Mucosa of gallbladder (tissue), 1 donor: ENCODE data around the gene TNFRSF25. TPM values are rescaled to one million over a fixed set of nuclear protein-coding genes. Genes with fewer than 3 reads are reported as not detected.
A peak's percentile ranks its signal among the peaks of the same experiment; 100 is the strongest.
"Not testable (repeated sequence)": the region's sequence is repeated elsewhere in the genome, so short reads cannot be mapped to it uniquely, and the experiment has no call there.

Experiments
- DNase-seq: peaks from one replicate; pipeline ENCODE4 v3.0.0-alpha.2; 2020; ENCODE audit warnings: low spot score
- total RNA-seq: library from RNA; stranded (reverse); gene quantifications from one replicate; pipeline ENCODE4 v1.2.1, GENCODE V29; 2021
- donor health status: DM: no; HTN: no; CAD: no.

The TNFRSF25 gene
- total RNA-seq, 1 donor from 2014 or later, result 20.6 TPM

DNA sequence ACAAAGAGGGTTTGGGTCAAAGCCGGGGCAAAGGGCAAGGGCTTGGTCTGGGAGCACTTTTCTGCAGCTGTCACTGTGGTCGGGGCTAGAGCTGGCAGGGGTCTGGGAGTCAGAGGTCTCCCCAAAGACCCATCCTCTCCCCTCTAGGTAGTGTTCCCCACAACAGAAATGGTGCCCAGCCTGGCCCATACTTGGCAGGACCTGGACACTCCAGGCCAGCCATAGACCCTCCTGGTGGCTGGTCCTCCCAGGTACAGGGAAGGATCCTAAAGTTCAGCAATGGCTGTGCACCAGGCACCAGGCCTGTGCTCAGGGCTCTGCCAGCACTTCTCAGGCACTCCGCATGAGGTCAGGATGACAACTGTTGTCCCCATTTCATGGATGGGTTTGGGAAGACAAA is 30.4 kb downstream of the TNFRSF25 start:
- DNase-seq, result no peak

DNA sequence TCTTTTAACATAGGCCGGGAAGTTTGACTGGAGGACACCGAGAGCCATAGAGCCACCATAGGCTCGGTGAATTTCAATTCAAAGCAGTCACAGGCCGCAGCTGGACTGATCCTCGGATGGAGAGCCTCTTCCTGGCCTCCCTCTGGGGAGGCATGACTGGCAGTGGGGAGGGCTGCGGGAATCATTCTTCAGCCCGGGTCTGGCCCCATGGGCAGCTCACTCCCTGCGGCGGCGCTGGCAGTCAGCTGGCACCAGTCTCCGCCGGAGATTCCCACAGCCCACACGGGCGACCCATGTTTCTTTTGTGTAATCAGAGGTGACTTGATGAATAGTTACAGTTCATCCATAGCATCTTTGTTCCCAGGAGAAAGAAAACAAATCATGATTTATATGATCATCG is 30.8 kb downstream of the TNFRSF25 start:
- DNase-seq, result no peak

DNA sequence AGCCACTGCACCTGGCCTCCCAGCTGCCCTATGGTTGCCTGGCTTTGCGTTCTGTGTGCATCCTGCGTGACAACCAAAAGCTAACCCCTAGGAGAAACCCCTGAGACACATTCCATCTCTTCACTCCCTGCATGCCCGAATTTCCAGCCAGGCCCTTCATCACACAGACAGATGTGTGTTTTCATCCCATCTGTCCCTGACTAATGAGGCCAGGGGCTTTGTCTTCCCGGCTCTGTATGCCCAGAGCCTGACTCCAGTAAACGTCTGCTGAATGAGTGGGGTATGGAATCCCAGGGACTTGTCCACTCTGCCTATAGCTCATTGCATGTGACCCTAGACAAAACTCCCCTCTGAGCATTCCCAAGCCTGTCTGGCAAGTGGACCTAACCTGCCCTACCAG is 31.8 kb downstream of the TNFRSF25 start:
- no peak for DNase-seq

DNA sequence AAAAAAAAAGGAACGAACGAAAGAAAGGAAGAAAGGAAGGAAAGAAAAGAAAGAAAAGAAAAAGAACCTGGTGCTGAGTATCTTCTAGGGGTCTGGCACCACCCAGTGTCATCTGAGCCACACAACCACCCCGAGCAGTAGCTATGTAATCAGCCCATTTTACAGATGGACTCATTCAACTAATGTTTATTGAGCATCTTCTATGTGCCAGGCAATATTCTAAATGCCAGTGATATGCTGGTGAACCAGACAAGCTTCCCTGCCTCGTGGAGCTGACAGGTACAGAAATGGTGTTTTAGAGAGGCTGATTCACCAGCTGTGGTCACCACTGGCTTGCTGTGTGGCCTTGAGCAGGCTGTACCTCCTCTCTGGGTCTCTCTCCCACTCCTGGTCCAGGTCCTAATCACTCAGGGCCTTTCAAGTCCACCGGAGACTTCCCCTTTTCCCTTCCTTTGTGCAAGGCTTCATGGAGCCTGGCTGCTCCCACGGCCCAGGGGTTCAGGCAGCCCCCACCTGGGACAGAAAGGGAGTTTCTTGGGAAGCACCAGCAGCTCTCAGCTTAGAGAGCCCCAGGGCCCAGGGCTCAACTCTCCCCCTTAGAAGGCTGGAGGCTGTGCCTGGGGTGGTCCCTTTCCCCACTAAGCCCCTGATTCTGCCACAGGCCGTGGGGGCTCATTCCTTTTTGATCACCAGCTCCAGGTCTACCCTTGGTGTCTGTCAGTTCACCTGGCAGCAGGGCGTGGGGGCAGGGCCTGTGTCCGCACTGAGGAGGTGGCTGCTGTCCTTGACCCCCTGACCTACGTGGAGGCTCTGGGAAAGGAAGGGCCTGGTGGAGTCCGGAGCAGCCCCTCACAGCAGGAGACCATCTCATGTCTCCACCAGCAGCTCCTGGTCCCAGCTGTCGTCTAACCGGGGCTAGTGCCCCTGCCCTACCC is 34.1 kb downstream of the TNFRSF25 start:
- DNase-seq, result not testable (repeated sequence)

DNA sequence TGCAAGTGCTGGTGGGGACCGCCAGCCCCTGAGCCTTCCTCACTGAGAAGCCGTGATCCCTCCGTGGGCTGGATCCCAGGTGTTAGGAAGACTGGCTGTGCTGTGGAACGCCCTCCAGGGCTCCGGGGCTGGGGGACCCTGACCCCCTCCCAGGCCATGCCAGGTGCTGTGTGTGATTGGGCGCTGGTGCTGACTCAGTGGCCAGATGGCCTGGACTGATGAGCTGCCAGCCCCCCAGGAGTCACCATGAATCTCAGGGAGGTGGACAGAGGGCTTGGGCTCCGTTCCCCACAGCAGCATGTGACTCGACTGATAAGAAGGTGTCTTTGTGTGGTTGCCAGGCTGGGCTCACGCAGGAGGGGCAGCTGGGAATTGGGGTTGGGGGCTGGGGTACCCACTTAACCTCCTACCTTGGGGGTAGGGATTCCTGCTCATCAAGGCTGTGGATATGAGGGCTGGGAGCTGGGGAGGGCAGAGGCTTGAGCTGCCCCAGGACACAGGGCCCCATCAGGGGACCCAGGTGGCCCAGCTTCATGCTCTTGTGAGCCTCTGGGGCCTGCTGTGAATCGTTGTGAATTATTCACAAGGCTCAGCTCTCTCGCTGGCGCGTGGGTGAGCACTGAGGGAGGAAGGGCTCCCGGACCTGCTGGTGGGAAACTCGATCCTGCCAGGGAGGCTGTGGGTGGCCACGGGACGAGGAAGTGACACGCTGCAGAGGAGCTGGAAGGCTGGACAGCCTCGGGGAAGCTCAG is 36.1 kb downstream of the TNFRSF25 start:
- not testable (repeated sequence) for DNase-seq

DNA sequence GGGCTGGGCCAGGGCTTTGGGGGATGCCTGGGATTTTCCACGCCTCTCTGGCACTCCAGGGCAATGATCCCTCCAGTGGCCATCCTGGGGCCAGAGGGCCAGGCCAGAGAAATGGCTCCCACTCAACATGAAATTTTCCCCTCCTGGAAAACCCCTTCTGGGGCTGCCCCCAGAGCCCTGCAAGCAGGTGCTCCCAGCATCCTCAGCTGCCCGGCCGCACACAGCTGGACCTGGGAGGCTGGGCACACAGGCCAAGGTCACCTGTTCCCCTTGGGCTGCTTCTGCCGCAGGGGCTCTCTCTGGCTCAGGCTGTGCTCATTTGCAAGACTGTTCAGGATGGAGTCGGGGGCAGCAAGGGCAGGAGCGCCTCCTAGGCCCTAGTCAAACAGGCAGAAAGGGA is 37.5 kb downstream of the TNFRSF25 start:
- DNase-seq, result not testable (repeated sequence)

DNA sequence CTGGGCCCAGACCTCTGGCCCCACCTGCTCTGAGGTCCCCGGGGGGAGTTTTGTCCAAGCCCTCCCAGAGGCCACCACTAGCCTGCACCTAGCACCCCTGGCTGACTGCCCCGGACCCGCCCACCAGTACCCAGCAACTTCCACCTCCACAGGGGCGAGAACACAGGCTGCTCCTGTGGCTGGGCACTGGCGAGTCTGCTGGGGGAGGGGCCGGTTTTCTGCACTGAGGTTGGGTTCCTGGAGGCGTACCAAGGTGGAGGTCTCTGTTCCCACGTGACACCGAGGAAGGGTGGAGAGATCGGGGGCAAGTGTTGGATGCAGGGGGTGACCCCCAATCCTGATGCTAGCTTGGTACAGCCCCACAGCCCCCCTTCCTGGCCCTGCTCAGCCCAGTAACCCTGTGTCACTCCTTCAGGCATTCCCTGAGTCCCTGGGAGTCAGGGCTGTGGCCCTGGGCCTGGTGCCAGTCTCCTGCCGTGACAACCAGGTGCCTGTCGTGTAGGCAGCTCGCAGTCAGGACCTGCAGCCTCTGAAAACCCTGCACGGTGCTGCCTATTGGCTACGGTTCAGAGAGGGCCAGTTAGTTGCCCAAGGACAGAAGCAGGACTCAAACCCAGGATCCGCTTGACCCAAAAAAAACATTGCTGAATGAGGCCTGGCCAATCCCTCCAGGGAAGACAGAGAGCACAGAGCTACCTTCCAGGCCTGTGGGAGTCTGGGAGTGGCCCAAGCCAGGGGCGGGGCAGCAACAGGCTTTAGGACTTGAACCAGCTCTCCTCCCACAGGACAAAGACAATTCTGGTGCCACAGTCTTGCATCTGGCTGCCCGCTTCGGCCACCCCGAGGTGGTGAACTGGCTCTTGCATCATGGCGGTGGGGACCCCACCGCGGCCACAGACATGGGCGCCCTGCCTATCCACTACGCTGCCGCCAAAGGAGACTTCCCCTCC is 38.3 kb downstream of the TNFRSF25 start:
- DNase-seq, result peak; percentile 60

DNA sequence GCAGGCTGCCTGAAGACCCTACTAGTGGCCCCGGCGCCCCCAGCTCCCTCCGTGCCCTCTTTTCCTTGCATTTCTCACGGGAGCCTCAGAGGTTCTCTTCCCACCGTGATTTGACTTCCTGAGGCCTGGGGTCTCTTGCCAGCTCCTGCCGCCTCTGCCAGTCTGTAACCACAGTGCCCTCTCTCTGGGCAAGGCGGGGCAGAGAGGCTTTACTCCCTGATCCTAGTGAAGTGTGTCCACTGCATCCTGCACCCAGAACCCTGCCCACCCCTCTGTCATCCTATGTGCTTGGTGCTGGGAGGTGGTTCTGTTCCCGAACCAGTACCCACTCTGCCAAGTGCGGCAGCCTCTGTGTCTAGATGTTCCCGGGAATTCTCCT is 39.0 kb downstream of the TNFRSF25 start:
- no peak for DNase-seq

DNA sequence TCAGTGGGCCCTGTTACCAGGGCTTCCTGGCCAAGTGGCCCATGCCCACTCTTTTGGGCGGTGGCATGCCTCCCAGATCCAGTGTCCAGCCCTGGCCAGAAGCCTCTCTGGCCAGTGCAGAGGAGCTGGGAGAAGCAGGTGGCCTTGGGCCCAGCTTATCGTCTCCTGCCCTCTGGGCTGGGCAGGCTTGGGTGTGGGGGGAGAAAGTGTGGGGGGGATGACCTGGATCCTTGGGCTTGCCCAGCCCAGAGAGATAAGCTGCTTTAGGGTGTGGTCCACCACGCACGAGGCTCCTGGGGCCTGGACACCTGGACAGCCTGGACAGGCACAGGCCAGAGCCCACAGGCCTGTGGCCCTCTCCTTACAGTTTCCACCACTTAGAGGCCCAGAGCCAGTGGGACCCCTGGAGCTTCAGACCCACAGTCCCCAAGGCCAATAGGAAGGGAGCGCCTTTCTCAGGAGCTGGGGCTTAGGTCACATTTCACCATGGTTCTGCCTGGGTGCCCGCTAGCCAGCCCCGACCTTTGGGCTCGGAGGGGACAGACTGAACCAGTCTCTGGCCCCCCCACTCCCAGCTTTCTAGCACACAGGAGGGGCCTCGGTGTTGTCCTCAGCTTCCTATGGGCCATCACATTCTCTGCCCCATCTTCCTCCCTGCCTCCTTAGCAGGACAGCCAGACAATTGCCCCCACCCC is 39.5 kb downstream of the TNFRSF25 start:
- DNase-seq, result no peak

DNA sequence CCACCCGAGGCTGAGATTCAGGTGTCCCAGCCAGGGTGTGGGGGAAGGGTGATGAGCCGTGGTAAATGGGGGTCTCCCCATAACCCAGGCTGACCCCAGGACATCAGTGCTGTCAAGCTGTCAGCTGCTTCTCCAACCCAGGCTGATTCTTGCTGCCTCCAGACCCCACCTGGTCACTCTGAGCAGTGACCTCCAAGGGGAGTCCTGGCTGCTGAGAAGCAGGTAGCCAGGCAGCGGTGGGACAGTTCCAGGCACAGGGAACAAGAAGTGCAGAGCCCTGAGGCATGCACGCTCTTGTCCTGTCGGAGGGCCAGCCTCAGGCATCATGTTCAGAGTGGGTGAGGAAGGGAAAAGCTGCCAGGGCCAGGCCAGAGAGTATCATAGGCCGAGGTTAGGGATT is 40.3 kb downstream of the TNFRSF25 start:
- no peak for DNase-seq

DNA sequence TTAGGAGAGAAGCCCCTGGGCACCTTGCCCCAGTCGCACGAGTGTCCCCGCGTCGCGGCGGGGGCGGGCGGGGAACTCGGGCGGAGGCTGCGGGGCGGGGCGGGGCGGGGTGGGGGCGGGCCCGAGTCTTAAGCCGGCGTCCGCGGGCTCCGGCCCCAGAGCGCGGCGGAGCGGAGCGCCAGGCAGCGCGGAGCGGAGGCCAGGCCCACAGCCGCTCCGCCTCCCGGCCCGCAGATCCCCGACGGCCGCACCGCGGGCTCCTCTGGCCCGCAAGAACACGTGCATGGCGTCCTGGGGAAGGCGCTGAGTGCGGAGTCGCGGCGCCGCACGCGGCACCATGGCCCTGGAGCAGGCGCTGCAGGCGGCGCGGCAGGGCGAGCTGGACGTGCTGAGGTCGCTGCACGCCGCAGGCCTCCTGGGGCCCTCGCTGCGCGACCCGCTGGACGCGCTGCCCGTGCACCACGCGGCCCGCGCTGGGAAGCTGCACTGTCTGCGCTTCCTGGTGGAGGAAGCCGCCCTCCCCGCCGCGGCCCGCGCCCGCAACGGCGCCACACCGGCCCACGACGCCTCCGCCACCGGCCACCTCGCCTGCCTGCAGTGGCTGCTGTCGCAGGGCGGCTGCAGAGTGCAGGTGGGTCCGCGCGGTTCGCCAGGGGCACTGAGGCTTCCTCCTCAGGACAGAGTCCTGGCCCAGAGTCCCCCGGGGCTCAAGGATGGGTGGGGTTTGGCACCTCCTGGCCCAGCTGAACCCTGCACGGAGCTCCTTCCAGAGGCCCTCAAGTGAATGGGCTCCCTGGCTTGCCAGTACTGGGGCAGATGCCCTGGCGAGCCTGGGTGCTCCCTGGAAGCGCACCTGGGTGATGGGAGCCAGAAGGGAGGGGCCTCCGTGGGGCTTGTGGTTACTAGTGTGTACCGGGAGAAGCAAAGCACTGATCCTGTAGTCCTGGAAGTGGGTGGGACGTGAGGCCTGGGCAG is 41.1 kb downstream of the TNFRSF25 start, which contains the start of gene ESPN:
Gene ESPN, plus strand, starts transcription at position 158 of the 975 bp plus-strand sequence. Its CDS starts 180 bp downstream, at position 338.
- no peak for DNase-seq

DNA sequence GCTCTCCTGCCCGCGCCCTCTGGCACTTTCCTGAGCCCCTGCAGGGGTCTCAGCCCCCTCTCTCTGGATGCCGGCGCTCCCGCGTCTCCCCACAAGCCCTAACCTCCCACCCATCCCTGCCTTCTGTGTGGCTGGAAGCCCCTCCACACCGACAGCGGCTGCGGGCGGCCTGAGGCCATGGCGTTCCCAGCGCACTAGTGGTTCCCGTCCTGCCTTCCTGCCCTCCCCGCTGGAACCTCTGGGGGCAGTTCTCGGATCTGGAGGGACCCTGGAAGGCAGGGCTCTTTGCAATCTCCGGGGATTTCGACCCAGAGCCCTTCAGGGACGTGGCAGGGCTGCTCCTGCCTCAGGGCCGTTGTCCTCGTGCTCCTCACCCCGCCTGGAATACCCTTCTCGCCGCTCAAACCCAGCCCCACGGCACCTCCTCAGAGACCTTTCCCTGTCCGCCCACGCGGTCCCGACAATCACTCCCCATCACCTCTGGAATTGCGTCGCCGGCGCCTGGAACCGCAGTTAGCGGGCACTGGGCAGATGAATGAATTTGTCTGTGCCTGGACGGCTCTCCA is 41.9 kb downstream of the TNFRSF25 start:
- no peak for DNase-seq

DNA sequence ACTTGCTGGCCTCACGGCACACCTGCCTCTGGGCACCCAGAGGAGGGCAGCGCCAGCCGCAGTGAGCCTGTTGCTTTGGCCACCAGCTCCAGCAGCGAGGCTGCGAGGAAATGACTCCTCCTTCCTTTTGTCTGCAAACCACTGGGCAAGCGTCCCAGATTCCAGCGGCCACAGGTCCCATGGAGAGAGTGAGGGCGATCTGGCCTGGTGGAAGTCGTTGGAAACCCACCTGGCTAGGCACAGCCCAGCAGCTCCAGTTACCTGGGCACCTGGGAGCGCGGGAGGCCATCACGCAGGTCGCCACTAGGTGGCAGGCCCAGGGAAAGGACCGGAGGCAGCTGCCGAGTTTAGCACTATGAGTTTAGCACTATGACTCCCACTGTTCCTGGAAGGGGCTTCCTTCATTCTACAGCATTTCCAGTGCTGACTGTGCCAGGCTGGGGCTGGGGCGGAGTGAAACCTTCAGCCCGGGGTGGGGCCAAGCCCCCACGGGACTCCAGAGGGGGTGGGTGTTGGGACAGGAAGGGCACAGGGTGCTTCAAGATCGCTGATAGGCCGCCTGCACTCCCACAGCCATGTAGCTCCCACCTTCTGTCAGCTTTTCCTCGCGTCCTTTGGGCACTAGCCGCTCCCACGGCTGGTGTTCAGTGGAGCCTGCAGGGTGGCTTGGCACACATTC is 42.5 kb downstream of the TNFRSF25 start:
- DNase-seq, result peak; percentile 36

DNA sequence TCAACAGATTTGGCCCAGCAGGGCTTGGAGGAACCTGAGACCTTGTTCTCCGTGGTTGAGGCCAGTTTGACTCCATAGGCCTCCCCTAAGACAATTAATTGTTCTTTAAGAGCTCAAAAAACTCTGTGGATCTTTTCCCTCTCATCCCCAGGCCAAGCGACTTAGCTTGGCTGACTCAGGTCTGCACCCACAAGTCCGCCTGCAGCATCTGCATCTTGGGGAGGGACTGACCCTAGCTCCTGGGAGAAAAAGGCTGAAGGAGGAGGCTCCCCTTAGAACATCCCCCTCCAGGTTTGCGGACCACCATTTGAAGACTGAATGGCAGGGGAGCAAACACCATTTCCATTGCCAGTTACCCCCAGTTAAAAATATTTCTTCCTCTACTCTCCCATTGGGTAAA is 44.7 kb downstream of the TNFRSF25 start:
- DNase-seq, result no peak

DNA sequence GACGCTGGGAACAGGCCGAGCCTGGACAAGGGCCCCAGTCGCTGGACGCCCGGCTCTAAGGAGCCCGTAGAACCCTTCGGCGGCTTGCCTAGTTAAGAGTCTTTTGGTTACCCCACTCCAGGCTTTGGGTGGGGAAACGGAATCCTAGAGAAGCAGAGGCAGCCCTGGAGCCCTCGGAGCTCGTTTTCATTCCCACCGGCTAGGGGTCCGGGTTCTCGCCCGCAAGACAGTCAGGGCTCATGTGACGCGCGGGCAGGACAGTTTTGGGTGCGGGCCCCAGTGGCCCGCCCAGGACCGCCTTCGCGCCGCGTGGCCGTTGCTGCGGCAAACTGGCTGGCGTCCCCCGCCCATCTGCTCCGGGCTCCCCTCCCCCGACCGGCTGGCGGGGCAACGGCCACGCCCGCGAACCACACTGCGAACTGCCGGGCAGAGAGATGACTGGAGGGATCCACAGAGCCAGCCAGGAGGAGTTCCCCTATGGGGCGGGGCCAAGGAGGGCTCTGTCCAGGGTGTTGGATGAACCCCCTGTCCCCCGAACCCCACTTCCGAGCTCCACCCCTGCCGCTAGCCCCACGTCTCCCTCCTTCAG is 45.4 kb downstream of the TNFRSF25 start:
- DNase-seq, result no peak

DNA sequence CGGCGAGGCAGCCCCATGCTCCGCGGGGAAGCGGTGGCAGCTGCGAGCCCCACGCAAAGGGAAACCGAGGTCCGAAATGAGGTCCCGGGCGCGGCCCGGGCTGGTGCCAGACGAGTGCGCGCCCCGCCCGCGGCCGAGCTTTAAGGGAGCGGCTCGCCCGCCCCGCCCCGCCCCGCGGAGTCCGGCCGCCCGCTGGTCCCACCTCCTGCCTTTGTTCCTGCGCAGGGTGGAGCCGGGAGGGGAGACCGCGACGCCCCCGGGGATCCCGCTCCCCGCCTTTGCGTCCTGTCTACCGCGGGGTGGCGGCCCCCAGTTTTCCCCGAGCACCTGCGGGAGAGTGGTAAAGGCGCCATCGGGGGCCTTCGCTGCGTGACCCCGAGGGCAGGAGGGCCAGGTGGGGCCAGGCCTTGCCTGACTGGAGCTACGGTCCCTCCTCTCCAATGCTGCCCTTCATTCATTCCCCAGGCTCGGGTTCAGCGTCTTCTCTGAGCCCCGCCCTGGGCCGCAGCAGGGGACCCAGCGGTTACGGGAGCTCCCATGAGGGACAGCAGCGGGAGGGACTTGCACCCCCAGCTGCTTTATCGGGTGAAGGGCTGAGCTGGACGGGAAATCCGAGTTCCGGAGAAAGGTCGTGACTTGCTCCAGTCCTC is 46.0 kb downstream of the TNFRSF25 start, which contains the start of gene HES2:
Gene HES2, minus strand, starts transcription at position 116 of the 650 bp plus-strand sequence. Its CDS starts 99 bp downstream, at position 17.
- no peak for DNase-seq

DNA sequence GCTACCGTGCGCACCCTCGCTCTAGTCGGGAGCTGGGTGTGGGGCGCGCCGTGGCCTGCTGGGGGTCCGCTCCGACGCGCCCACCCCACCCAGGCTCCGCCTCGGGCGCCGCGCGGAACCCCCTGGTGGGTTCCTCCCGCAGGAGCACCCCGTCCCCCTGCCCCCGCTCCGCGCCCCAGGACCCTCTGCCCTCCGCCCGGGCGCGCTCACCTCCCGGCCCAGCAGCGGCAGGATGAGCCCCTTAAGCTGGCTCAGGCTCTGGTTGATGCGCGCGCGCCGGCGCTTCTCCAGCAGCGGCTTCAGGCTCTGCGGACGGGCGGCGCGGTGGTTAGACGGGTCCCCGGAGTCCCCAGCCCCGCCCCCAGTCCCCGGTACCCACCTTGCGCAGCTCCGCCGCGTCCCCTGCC is 46.6 kb downstream of the TNFRSF25 start:
- no peak for DNase-seq
